K562 (cell line): Measurements from ENCODE around the gene CCDC17. TPM values are rescaled to one million over a fixed set of nuclear protein-coding genes. Genes with fewer than 3 reads are reported as not detected.
A peak's percentile ranks its signal among the peaks of the same experiment; 100 is the strongest.

Source experiments
- ATAC-seq: fragments of 200-7000 bp; cut with Tn5 transposase; 3 replicates; pipeline ENCODE4 v1.9.1; 2020; ENCODE audit warnings: moderate library complexity
- BruUV-seq: library from RNA; stranded (reverse); fragments of 400-500 nt; replicated peaks from 2 replicates; lab custom pipeline; 2021; lab: Mats Ljungman, UMichigan
- CTCF ChIA-PET: fragments of 300-600 bp; formaldehyde crosslinking; extraction: SDS; loops from one replicate; lab custom pipeline; 2021; ENCODE audit warnings: low intra/inter-chr PET ratio; lab: Yijun Ruan, JAX
- POLR2A ChIA-PET: fragments of 300-600, 350-650 bp; sonication (Branson Sonifier 250); formaldehyde crosslinking; extraction: SDS; loops from one replicate; lab custom pipeline; 2021; ENCODE audit warnings: antibody characterized with exemption, inconsistent platforms; lab: Yijun Ruan, JAX
- DNase-seq, 4 experiments: peaks; one replicate each; pipeline versions ENCODE4 v3.0.0 to v3.0.0-alpha.2; 2011 to 2018; ENCODE audit warnings: low spot score in 3 of 4, mixed read lengths in 3 of 4; ENCODE audit errors: extremely low read depth in 1 of 4
- FAIRE-seq: peaks from 2 replicates; lab custom pipeline; 2011; peaks lifted over from hg19 to GRCh38; lab: Jason Lieb, UNC
- H2AFZ ChIP-seq: 2 replicates; pipeline ENCODE4 v1.6.0; 2011; ENCODE audit warnings: low read depth, low read length, control low read depth, inconsistent platforms
- H3K27ac ChIP-seq: fragments of 200-600 bp; 3 replicates; pipeline ENCODE4 v1.8.0; 2011; ENCODE audit warnings: low read depth, mild to moderate bottlenecking, control low read depth, inconsistent platforms, low read length, moderate library complexity, mixed read lengths; ENCODE audit errors: extremely low read depth
- H3K27me3 ChIP-seq, 2 experiments: fragments of 300-600 bp in 1 of 2; 2 replicates in 1 of 2; 3 replicates in 1 of 2; pipeline versions ENCODE4 v1.6.0 to v1.8.0; 2011; ENCODE audit warnings: inconsistent platforms in 2 of 2, low read length in 2 of 2, mild to moderate bottlenecking in 1 of 2, mixed read lengths in 1 of 2, moderate library complexity in 1 of 2; ENCODE audit not compliant: control insufficient read depth in 2 of 2, insufficient read depth in 2 of 2
- H3K36me3 ChIP-seq: fragments of 300-600 bp; 3 replicates; pipeline ENCODE4 v1.8.0; 2011; ENCODE audit warnings: mild to moderate bottlenecking, low read length, inconsistent platforms; ENCODE audit not compliant: control insufficient read depth, insufficient read depth
- H3K4me1 ChIP-seq, 2 experiments: fragments of 200-600 bp in 1 of 2; replicated peaks in 1 of 2; 2 replicates in 1 of 2; 3 replicates in 1 of 2; pipeline versions ENCODE4 v1.5.1 to v1.8.0; 2011; ENCODE audit warnings: inconsistent platforms in 2 of 2, low read length in 2 of 2, mild to moderate bottlenecking in 1 of 2, mixed read lengths in 1 of 2, moderate library complexity in 1 of 2; ENCODE audit not compliant: control insufficient read depth in 2 of 2, insufficient read depth in 2 of 2
- H3K4me2 ChIP-seq: 2 replicates; pipeline ENCODE4 v1.6.1; 2011; ENCODE audit warnings: low read length, control low read depth, inconsistent platforms, mixed read lengths; ENCODE audit not compliant: insufficient read depth
- H3K4me3 ChIP-seq: fragments of 200-600 bp; sonication (generic), shearing (Covaris generic); 2 replicates; pipeline ENCODE4 v1.5.1; 2016; ENCODE audit warnings: control low read depth, inconsistent platforms
- H3K79me2 ChIP-seq: fragments of 200-600 bp; 3 replicates; pipeline ENCODE4 v1.8.0; 2011; ENCODE audit warnings: low read length, inconsistent platforms; ENCODE audit not compliant: control insufficient read depth, insufficient read depth
- H3K9ac ChIP-seq, 2 experiments: 2 replicates each; pipeline versions ENCODE4 v1.6.0 to v1.6.1; 2011; ENCODE audit warnings: low read depth in 2 of 2, low read length in 2 of 2, control low read depth in 1 of 2, inconsistent platforms in 1 of 2, mild to moderate bottlenecking in 1 of 2, mixed read lengths in 1 of 2; ENCODE audit not compliant: insufficient read depth in 1 of 2
- H3K9me1 ChIP-seq: one replicate; pipeline ENCODE4 v1.6.0; 2011; ENCODE audit warnings: inconsistent platforms, mild to moderate bottlenecking, low read length, moderate library complexity; ENCODE audit not compliant: control insufficient read depth, insufficient read depth
- H3K9me3 ChIP-seq: replicated peaks from 2 replicates; pipeline ENCODE4 v1.5.1; 2011; ENCODE audit warnings: low read depth, low read length, inconsistent platforms; ENCODE audit not compliant: control insufficient read depth, insufficient read depth
- H4K20me1 ChIP-seq: replicated peaks from 2 replicates; pipeline ENCODE4 v1.6.1; 2011; ENCODE audit warnings: low read length, inconsistent platforms, mixed read lengths; ENCODE audit not compliant: control insufficient read depth, insufficient read depth
- HINFP ChIP-seq: fragments of 450-650 bp; conservative IDR thresholded peaks from 2 replicates; pipeline ENCODE4 v1.6.1; 2016; ENCODE audit warnings: missing genetic modification characterization, low read depth, mild to moderate bottlenecking, control low read depth, missing compliant biosample characterization
- PML ChIP-seq: IDR thresholded peaks from 2 replicates; pipeline ENCODE4 v1.6.1; 2012; ENCODE audit warnings: low read length, inconsistent platforms
- ZNF347 ChIP-seq: fragments of 450-650 bp; formaldehyde crosslinking; IDR thresholded peaks from 2 replicates; pipeline ENCODE4 v1.4.0; 2020; ENCODE audit warnings: low read depth, mild to moderate bottlenecking, moderate library complexity
- ZNF584 ChIP-seq: fragments of 200-800 bp; sonication (Bioruptor generic); IDR thresholded peaks from 2 replicates; pipeline ENCODE4 v1.6.1; 2016; ENCODE audit warnings: low read depth, mild to moderate bottlenecking, missing genetic modification characterization, missing compliant biosample characterization
- ZNF707 ChIP-seq: fragments of 250-450 bp; sonication (Bioruptor Pico); conservative IDR thresholded peaks from 2 replicates; pipeline ENCODE4 v1.8.0; 2022; ENCODE audit warnings: inconsistent platforms, mild to moderate bottlenecking, moderate library complexity
- WGBS: fragments of 100-300 bp; shearing (Covaris generic); methylation state at CpG from one replicate; pipeline ENCODE4 v1.1.6; 2016; ENCODE audit warnings: low coverage, mixed read lengths; ENCODE audit not compliant: insufficient coverage; ENCODE audit errors: missing lambda C conversion rate; 5-methylcytosine and 5-hydroxymethylcytosine counted together
- in situ Hi-C: fragments of 300-500 bp; cut with MboI; formaldehyde crosslinking; loops from 4 replicates; pipeline ENCODE4 v1.15.0; 2018; ENCODE audit warnings: inconsistent platforms, mixed read lengths
- intact Hi-C: fragments of 100-400 bp; cut with micrococcal nuclease; formaldehyde crosslinking; loops from 2 replicates; pipeline ENCODE4 v1.14.2; 2022
- polyA plus RNA-seq, 8 experiments: library from polyadenylated mRNA; depleted of rRNA in 4 of 8; stranded (reverse) in 5 of 8; unstranded in 3 of 8; fragments of >200 nt; fragmentation: Nextera tagmentation in 2 of 8; fragmentation: Illumina TruSeq in 1 of 8; extraction: Ambion mirVana in 2 of 8; extraction: Trizol in 1 of 8; gene quantifications; 2 replicates each; pipeline versions ENCODE4 v1.2.1 to v1.2.3, GENCODE V29; 2011 to 2014; ENCODE audit warnings: inconsistent platforms in 1 of 8, missing spikeins in 1 of 8
- total RNA-seq, 7 experiments: library from RNA; depleted of rRNA in 6 of 7; stranded (reverse); fragments of >200 nt in 6 of 7; fragmentation: Illumina TruSeq in 2 of 7; extraction: Trizol in 2 of 7; gene quantifications; 2 replicates each; pipeline versions ENCODE4 v1.2.1 to v1.2.3, GENCODE V29; 2011 to 2021; ENCODE audit warnings: low replicate concordance in 1 of 7
- TF ChIP-seq, protein P1 (sequence below): IDR thresholded peaks from 2 replicates; pipeline ENCODE4 v1.6.1; 2012; ENCODE audit warnings: low read depth, low read length, improper control_type of control experiment, borderline replicate concordance
- TF ChIP-seq, protein P2 (sequence below): sonication (generic); formaldehyde crosslinking; IDR thresholded peaks from 2 replicates; pipeline ENCODE4 v1.9.0; 2022; ENCODE audit warnings: mild to moderate bottlenecking, missing genetic modification reagents

The CCDC17 gene
- total and polyA plus RNA-seq, 9 of the 15 experiments (the other 6 are each of a cell fraction or from before 2014, with no cell fraction given): 0.20 to 2.4 (median 0.85) TPM

- intact Hi-C loops: no loop called here
- CTCF ChIA-PET: no interaction called here
- in situ Hi-C loops: no loop called here
Measured at GRCh38 chr1:45612941-45613579, 10.8 kb downstream of the CCDC17 start.

More at GRCh38 chr1:45612941-45613579, 10.8 kb downstream of the CCDC17 start:
- DNase-seq (no peak), FAIRE-seq (no peak), ATAC-seq (no peak)
- Histone ChIP-seq H3K36me3 (peaks cover 94% of the 10 kb centered on the region), H3K4me2 (no peak overlapping the region), H3K9me1 (no peaks in the 10 kb centered on the region), H2AFZ (no peak overlapping the region), H3K4me1 (no peaks in the 10 kb centered on the region), H3K9ac (no peak overlapping the region), H3K9me3 (no peaks in the 10 kb centered on the region), H3K27me3 (no peaks in the 10 kb centered on the region), H3K4me3 (no peak overlapping the region), H4K20me1 (no peaks in the 10 kb centered on the region), H3K79me2 (peaks cover 18% of the 10 kb centered on the region; the same call in 2 of the 3 replicates), H3K27ac (no peak overlapping the region)
- WGBS: 78% methylated on average over 8 of the region's 8 CpGs
- POLR2A ChIA-PET: interaction anchor here (0.6 to 1.2 kb wide), 4 partner anchors 11 to 185 kb away, joined by 3 to 4 read pairs (median 4); partner anchors contain the start of genes CCDC17 and NASP
- BruUV-seq: no TSS peak
- TF ChIP-seq PML (peak; percentile 19; the same call in 1 of the 2 replicates), HINFP (tag) (no peak), ZNF347 (CRISPR knock-in tag) (no peak), ZNF584 (CRISPR knock-in tag) (no peak), ZNF707 (CRISPR knock-in tag) (no peak)
- TF ChIP-seq, protein P1, sequence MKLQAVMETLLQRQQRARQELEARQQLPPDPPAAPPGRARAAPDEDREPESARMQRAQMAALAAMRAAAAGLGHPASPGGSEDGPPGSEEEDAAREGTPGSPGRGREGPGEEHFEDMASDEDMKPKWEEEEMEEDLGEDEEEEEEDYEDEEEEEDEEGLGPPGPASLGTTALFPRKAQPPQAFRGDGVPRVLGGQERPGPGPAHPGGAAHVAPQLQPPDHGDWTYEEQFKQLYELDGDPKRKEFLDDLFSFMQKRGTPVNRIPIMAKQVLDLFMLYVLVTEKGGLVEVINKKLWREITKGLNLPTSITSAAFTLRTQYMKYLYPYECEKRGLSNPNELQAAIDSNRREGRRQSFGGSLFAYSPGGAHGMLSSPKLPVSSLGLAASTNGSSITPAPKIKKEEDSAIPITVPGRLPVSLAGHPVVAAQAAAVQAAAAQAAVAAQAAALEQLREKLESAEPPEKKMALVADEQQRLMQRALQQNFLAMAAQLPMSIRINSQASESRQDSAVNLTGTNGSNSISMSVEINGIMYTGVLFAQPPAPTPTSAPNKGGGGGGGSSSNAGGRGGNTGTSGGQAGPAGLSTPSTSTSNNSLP: no peak
- TF ChIP-seq, protein P2, sequence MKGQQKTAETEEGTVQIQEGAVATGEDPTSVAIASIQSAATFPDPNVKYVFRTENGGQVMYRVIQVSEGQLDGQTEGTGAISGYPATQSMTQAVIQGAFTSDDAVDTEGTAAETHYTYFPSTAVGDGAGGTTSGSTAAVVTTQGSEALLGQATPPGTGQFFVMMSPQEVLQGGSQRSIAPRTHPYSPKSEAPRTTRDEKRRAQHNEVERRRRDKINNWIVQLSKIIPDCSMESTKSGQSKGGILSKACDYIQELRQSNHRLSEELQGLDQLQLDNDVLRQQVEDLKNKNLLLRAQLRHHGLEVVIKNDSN (CRISPR knock-in tag): no peak
